Measurements from ENCODE around the gene PUM1. TPM values are rescaled to one million over a fixed set of nuclear protein-coding genes. Genes with fewer than 3 reads are reported as not detected.

The PUM1 gene
- total and polyA plus RNA-seq, 2 of the 8 experiments (the other 6 are each of a cell fraction or from before 2014, with no cell fraction given) = 122 to 177 TPM

DNA sequence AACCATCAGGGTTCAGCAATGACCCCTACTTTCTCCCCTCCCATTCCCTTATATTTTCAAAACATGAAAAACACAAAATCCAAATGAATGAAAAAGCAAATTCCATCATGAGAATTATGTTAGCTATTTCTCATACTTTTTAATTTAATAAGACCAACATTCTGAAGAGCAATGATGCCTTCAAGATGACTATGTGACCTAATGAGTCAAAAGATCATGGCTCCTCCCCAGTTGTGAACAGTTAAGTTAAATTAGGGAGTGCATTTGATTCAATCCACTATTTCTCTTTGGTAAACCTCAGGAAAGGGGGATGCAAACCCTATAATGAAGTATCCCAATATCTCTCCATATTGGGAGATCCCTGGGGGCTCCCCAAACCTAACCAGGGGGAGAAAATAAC, 36.5 kb downstream of the PUM1 start:
- Histone ChIP-seq H4K20me1 (replicated peaks in 1 of 2; ENCODE audit: control insufficient read depth in 1 of 2, insufficient read depth in 2 of 2, low read length in 2 of 2) (peaks cover 13 to 26% of the 10 kb centered on the region in 2 experiments), H3K23ac (ENCODE audit: insufficient read length) (no peak overlapping the region)
- CTCF ChIA-PET (ENCODE audit: partially characterized antibody) = no interaction called here

More for the DNA sequence above, 36.5 kb downstream of the PUM1 start:
- H2BK12ac ChIP-seq (ENCODE audit: low read depth, low read length) = no peak overlapping the region
- H3K56ac ChIP-seq (replicated peaks; ENCODE audit: insufficient read length, low read depth, low read length) = no peak overlapping the region
- H2BK15ac ChIP-seq (ENCODE audit: low read length) = no peak overlapping the region
- no peak overlapping the region for H3K4me3 ChIP-seq (ENCODE audit: extremely low read depth in 1 of 4, insufficient read depth in 2 of 4, low read depth in 3 of 4, low read length in 4 of 4)
- peaks cover 0 to 16% (median 2%) of the 10 kb centered on the region in 4 experiments; a peak in 3 of 8 replicates for H3K36me3 ChIP-seq (ENCODE audit: control insufficient read depth in 2 of 4, insufficient read depth in 4 of 4, low read length in 3 of 4)
- POLR2A ChIA-PET (ENCODE audit: partially characterized antibody) = no interaction called here
- no peak overlapping the region for H3K27ac ChIP-seq (ENCODE audit: low read depth, low read length)
- H2BK5ac ChIP-seq (ENCODE audit: low read depth, low read length) = no peak overlapping the region
- H3K79me1 ChIP-seq (ENCODE audit: low read depth, low read length) = no peaks in the 10 kb centered on the region; the same call in 1 of the 2 replicates
- H3K79me2 ChIP-seq (ENCODE audit: control insufficient read depth in 1 of 2, insufficient read depth in 2 of 2, low read length in 2 of 2) = peaks cover 22 to 100% of the 10 kb centered on the region in 2 experiments
- no peak overlapping the region for H2BK20ac ChIP-seq (ENCODE audit: low read length)
- no peak overlapping the region for H4K8ac ChIP-seq (ENCODE audit: extremely low read depth, insufficient read depth, low read length)
- no peak overlapping the region for H2AK5ac ChIP-seq (ENCODE audit: low read depth, low read length)
- no peak overlapping the region for H2AFZ ChIP-seq (ENCODE audit: low read length)
- no peak for TF ChIP-seq RFX5 (IDR thresholded peaks at IDR 0.05; ENCODE audit: borderline replicate concordance, low read depth, low read length)
- no peak for TF ChIP-seq GABPA (IDR thresholded peaks at IDR 0.05; ENCODE audit: borderline replicate concordance, insufficient read depth, low read length)
- no peak for TF ChIP-seq JUND (IDR thresholded peaks at IDR 0.05; ENCODE audit: low read length)
- TF ChIP-seq SP4 (IDR thresholded peaks at IDR 0.05; ENCODE audit: low read length) = no peak
- no peak for TF ChIP-seq POLR2A (IDR thresholded peaks at IDR 0.05; ENCODE audit: control extremely low read depth in 1 of 2, low read depth in 2 of 2, low read length in 2 of 2)
- TF ChIP-seq SAP30 (IDR thresholded peaks at IDR 0.05; ENCODE audit: insufficient read depth, insufficient replicate concordance, low read length) = no peak
- no peak for TF ChIP-seq PHF8 (conservative IDR thresholded peaks at IDR 0.05; ENCODE audit: low read depth, low read length)
- no peak for TF ChIP-seq RXRA (IDR thresholded peaks at IDR 0.05; ENCODE audit: insufficient read depth, low read depth, low read length)
- TF ChIP-seq GTF2F1 (IDR thresholded peaks at IDR 0.05; ENCODE audit: borderline replicate concordance, low read depth, low read length) = no peak
- TF ChIP-seq SRF (IDR thresholded peaks at IDR 0.05; ENCODE audit: low read depth, low read length) = no peak
- TF ChIP-seq TCF12 (IDR thresholded peaks at IDR 0.05; ENCODE audit: low read depth, low read length) = no peak
- no peak for TF ChIP-seq ATF2 (IDR thresholded peaks at IDR 0.05; ENCODE audit: low read length)
- no peak for TF ChIP-seq SIX5 (IDR thresholded peaks at IDR 0.05; ENCODE audit: low read depth, low read length)
- no peak overlapping the region for H2BK120ac ChIP-seq (replicated peaks; ENCODE audit: low read depth, low read length)
- no peaks in the 10 kb centered on the region for H3K9me3 ChIP-seq (ENCODE audit: insufficient read depth in 2 of 2, low read depth in 1 of 2, low read length in 1 of 2)
- H3K4me2 ChIP-seq (ENCODE audit: insufficient read depth in 1 of 2, low read depth in 2 of 2, low read length in 2 of 2) = no peak overlapping the region
- no peak overlapping the region for H4K5ac ChIP-seq (ENCODE audit: insufficient read length, low read depth, low read length)
- no peak overlapping the region for H4K91ac ChIP-seq (replicated peaks; ENCODE audit: insufficient read length, low read length)
- DNase-seq (ENCODE audit: low read depth in 1 of 2, low spot score in 2 of 2) = no peak
- H3K14ac ChIP-seq (ENCODE audit: insufficient read length) = no peak overlapping the region
- no peak overlapping the region for H3K18ac ChIP-seq (ENCODE audit: extremely low read depth, low read length)
- H3K9ac ChIP-seq (replicated peaks in 1 of 4; ENCODE audit: extremely low read depth in 1 of 4, low read depth in 3 of 4, low read length in 3 of 4) = no peak overlapping the region
- no peaks in the 10 kb centered on the region for H3K23me2 ChIP-seq (ENCODE audit: low read depth, low read length)
- H3K4ac ChIP-seq (replicated peaks; ENCODE audit: insufficient read length, low read depth, low read length) = no peak overlapping the region
- no peak for FAIRE-seq
- no peaks in the 10 kb centered on the region for H3K27me3 ChIP-seq (replicated peaks in 1 of 4; ENCODE audit: control insufficient read depth in 3 of 4, extremely low read depth in 1 of 4, insufficient read depth in 3 of 4, low read length in 3 of 4)
- H3K4me1 ChIP-seq (replicated peaks in 1 of 4; ENCODE audit: control insufficient read depth in 3 of 4, insufficient read depth in 4 of 4, low read length in 3 of 4) = peaks cover 0 to 12% (median 3%) of the 10 kb centered on the region in 4 experiments; a peak in 2 of 7 replicates

Measured in H1 (cell line).